Neural progenitor cell (in vitro differentiated cells): ENCODE data around the gene TARS1.

Experiments used
- EZH2 ChIP-seq: fragments of 200-600 bp; sonication (generic); IDR thresholded peaks from 2 replicates; pipeline ENCODE4 v1.6.1; 2017; ENCODE audit warnings: antibody characterized with exemption, mild to moderate bottlenecking, moderate library complexity
- TF ChIP-seq, protein P1 (sequence below): fragments of 200-600 bp; sonication (generic); IDR thresholded peaks from 2 replicates; pipeline ENCODE4 v1.5.1; 2017; ENCODE audit warnings: antibody characterized with exemption, mild to moderate bottlenecking

DNA sequence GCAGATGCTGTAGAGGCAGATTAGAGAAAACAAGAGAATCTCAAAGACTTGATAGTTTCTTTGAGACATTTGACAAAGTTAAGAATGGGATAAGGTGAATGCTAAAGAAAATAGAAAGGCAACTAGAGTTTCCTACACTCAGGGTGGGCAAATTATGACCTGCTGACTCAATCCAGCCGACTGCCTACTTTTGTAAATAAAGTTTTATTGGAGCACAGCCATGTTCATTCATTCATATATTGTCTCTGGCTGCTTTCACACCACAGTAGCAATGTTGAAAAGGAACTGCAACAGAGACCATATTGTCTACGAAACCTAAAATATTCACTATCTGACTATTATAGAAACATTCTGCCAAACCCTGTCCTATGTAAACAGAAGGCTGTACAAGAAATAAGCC, 37.6 kb upstream of the TARS1 start:
- TF ChIP-seq, protein P1, sequence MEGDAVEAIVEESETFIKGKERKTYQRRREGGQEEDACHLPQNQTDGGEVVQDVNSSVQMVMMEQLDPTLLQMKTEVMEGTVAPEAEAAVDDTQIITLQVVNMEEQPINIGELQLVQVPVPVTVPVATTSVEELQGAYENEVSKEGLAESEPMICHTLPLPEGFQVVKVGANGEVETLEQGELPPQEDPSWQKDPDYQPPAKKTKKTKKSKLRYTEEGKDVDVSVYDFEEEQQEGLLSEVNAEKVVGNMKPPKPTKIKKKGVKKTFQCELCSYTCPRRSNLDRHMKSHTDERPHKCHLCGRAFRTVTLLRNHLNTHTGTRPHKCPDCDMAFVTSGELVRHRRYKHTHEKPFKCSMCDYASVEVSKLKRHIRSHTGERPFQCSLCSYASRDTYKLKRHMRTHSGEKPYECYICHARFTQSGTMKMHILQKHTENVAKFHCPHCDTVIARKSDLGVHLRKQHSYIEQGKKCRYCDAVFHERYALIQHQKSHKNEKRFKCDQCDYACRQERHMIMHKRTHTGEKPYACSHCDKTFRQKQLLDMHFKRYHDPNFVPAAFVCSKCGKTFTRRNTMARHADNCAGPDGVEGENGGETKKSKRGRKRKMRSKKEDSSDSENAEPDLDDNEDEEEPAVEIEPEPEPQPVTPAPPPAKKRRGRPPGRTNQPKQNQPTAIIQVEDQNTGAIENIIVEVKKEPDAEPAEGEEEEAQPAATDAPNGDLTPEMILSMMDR, result no peak
- TF ChIP-seq EZH2, result no peak
